Cortex of kidney (tissue), 1 donor: ENCODE results near the gene GSAP.

Experiments
- DNase-seq: peaks from one replicate; lab custom pipeline; 2025; lab: John Stamatoyannopoulos, UW

GSAP gene

DNA sequence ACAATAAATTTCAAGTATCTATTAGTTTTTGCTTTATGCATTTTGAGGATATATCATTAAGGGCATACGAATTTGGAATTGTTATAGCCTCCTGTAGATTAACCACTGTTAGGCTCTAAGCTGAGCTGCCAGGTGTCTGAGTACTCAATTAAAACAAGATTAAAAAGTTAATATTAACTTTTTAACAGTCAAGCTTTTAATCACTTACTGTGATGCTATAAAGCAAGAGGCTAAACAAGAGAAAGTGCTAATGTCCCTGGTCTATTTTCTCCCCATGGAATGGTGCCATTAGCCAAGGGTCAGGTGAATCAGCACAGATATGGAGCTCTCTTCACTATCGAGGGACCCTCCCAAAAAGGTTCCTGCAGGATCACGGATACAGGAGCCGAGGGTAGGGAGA is 9.7 kb downstream of the GSAP start:
- DNase-seq = no peak

- no peak for DNase-seq
These were observed 11.5 kb downstream of the GSAP start for GRCh38 chr7:77404641-77405040.

GRCh38 chr7:77403957-77404356 is 12.2 kb downstream of the GSAP start:
- no peak for DNase-seq

DNA sequence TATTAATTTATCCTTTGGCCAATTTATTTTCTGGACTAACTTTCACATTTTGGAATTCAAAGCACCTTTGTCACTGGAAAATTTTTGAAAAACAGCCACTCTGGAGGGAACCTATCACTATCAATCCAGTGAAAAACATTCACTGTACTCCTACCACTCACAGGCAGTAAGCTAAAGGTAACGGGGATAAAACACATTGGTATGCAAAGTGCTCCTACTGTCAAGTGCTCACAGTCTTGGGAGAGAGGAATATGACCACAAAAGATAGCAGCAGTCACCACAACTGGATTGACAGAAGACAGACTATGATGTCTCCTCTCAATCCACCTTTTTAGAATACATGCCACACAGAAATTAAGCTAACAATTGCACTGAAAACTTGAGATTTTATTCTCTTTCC is 13.3 kb downstream of the GSAP start:
- no peak for DNase-seq

GRCh38 chr7:77401002-77401401 is 15.1 kb downstream of the GSAP start:
- DNase-seq = no peak

- DNase-seq = no peak
These were observed 16.3 kb downstream of the GSAP start for GRCh38 chr7:77399816-77400215.

GRCh38 chr7:77396894-77397547 is 19.1 kb downstream of the GSAP start:
- DNase-seq = no peak

- DNase-seq = no peak
These were observed 20.5 kb downstream of the GSAP start for GRCh38 chr7:77395626-77396025.

- no peak for DNase-seq
These were observed 22.2 kb downstream of the GSAP start for GRCh38 chr7:77393954-77394353.

- no peak for DNase-seq
These were observed 22.9 kb downstream of the GSAP start for GRCh38 chr7:77393261-77393660.

- DNase-seq = no peak
These were observed 24.9 kb downstream of the GSAP start for GRCh38 chr7:77391230-77391629.

GRCh38 chr7:77388055-77388641 is 28.0 kb downstream of the GSAP start:
- DNase-seq = no peak

DNA sequence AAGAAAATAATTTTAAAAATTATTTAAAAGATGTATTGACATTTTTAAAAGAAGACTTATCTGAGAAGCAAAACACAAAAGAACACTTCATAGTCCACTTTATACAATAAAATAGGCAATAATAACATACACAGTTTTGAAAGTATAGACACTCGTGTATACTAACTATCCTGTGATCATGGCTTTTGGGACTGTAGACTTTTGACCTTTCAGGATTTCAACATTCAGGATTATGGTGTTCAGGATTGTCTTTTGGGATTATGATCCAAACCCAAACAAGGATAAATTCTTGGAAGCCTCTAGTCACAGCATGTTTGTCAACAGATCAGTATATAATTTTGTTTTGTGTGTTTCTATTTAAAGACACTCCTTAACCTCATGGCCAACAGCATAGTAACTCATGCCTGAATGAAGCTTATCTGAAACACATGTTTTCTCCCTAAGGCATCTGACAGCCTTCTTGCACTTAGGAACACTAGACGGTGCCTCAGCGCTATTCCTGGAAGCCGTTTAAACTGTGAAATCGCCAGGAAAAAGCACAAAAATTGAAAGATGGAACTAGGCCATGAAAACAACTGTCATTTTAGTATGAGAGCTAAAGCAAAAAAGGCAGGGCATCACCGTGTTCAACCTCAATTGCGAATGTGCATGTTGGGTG is 29.9 kb downstream of the GSAP start:
- no peak for DNase-seq

- DNase-seq = no peak
These were observed 32.8 kb downstream of the GSAP start for GRCh38 chr7:77383333-77383740.

DNA sequence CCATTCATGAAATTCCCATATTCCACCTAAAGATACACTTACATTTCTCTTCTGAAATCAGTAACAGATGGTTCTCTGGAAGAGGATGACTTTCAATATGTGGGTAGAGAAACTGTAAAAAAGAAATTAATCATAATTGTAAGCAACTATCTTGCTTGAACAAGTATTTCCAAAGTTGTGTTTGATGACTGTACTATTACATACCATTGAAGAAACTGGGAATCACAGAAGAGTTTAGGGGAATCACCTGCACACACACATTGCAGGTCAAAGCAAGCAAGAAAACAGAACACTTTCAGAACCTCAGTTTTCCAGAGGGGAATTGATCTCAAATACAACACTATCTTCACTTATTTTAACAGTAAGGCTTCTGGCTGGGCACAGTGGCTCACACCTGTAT is 33.6 kb downstream of the GSAP start:
- DNase-seq = no peak

DNA sequence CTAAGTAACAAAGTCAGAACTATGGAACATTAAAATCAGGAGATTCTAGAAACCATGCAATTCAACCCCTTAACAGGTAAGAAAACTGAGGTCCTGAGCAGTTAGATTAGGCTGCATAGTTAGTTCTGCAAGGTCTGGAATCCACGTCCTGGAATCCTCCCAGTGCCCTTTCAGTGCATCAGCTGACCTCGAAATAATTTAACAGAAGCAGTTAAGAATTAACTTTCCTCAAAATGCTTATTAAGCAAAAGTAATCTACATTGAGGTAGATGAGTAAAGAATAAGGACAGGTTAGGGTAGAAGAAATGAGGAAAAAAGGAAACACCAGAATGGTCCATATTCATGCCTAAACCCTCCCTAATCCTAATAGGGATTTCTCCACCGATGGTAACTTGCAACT is 37.6 kb downstream of the GSAP start:
- DNase-seq = no peak

- DNase-seq = no peak
These were observed 45.5 kb downstream of the GSAP start for GRCh38 chr7:77370606-77371005.

DNA sequence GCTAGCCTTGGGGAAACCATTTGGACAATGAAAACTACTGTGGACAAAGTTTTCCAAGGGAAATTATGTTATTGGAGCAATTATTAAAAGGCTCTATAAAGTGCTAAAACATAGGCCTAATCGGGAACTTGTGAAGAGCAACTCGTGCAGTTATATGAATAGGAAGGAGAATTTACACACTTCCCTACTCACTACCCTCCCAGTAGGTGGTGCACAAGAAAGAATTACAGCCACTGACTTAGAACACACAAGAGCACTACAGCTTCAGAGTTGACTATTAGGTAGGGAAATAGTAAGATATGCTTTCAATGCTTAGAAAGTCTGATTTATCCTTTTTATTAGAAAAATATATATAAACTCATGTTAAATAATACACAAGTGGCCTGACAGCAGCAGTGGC is 47.2 kb downstream of the GSAP start:
- DNase-seq = no peak

DNA sequence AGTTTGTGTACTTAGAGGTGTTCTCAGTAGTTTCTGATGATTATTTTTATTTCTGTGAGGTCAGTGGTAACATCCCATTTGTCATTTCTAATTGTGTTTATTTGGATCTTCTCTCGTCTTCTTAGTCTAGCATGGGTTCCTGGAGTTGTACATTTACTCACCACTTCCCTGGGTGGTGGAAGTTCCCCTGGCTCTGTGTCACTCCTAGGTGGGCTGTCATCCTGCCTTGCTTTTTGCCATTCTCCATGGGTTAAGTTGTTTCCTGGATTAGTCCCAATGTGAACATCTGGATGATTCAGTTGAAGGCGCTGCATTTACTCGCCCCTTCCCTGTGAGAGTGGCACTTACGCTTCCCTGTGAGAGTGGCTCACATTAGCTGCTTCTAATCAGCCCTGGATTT is 48.2 kb downstream of the GSAP start:
- DNase-seq = no peak

GRCh38 chr7:77362905-77363304 is 53.2 kb downstream of the GSAP start:
- DNase-seq = no peak

DNA sequence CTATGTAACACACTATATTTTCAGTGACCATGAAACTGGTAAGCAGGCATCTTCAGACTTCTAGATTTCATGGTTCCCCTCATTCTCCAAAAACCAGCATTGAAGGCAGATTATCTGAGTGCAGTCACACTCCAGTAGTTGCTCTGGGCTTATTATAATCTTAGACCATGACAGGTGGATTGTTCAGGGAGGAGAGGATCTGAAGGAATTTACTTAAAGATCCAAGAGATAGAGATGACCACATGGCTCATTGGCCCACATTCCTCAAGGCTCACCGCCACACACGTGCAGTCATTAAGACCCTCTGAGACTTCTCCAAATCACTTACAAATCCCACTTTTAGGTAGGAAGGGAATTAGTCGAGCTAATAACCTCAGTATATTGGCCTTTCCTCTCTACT is 55.2 kb downstream of the GSAP start:
- DNase-seq = no peak

- DNase-seq = no peak
These were observed 56.0 kb downstream of the GSAP start for GRCh38 chr7:77360104-77360503.

DNA sequence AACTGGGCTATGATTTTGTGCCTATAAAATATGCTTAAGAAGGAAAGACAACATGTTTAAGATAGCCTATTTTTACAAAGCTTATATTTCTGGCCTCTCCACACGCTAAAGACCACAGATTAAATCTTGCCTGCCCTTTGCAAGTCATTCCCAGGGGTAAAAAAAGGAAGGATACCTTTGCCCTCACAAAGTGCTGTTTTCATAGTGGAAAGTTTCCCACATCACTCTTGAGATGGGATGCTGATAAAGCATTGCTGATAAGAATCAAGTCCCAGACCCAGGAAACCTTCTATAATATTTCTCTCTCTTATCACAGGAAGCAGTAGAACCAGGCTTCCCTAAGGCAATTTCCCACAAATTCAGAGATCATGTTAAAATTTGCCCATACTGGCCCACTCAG is 56.5 kb downstream of the GSAP start:
- DNase-seq = no peak

- no peak for DNase-seq
These were observed 61.2 kb downstream of the GSAP start for GRCh38 chr7:77354914-77355313.
